Breast epithelium (tissue), 3 donors: ENCODE results near the gene MBD3L2B.

ENCODE experiments used
- CTCF ChIP-seq, 3 donors: fragments of 450-650 bp; IDR thresholded peaks; one replicate each; pipeline ENCODE4 v1.5.1; 2016 to 2017; ENCODE audit warnings: antibody characterized with exemption in 3 of 3, mild to moderate bottlenecking in 3 of 3, moderate library complexity in 3 of 3
- POLR2A ChIP-seq: fragments of 450-650 bp; IDR thresholded peaks from one replicate; pipeline ENCODE4 v1.6.1; 2016; ENCODE audit warnings: antibody characterized with exemption, mild to moderate bottlenecking, moderate library complexity

GRCh38 chr19:6997679-6998445, 23.4 kb downstream of the MBD3L2B start:
- TF ChIP-seq POLR2A (no peak), CTCF (IDR thresholded peaks at IDR 0.05) (no peak)
